Inflammatory macrophage (primary cell): ENCODE results near the gene OLIG2.
A peak's percentile ranks its signal among the peaks of the same experiment; 100 is the strongest.

Source experiments
- DNase-seq, 2 donors: peaks; one replicate each; pipeline ENCODE4 v3.0.0-alpha.2; 2020 to 2022

OLIG2 gene

DNA sequence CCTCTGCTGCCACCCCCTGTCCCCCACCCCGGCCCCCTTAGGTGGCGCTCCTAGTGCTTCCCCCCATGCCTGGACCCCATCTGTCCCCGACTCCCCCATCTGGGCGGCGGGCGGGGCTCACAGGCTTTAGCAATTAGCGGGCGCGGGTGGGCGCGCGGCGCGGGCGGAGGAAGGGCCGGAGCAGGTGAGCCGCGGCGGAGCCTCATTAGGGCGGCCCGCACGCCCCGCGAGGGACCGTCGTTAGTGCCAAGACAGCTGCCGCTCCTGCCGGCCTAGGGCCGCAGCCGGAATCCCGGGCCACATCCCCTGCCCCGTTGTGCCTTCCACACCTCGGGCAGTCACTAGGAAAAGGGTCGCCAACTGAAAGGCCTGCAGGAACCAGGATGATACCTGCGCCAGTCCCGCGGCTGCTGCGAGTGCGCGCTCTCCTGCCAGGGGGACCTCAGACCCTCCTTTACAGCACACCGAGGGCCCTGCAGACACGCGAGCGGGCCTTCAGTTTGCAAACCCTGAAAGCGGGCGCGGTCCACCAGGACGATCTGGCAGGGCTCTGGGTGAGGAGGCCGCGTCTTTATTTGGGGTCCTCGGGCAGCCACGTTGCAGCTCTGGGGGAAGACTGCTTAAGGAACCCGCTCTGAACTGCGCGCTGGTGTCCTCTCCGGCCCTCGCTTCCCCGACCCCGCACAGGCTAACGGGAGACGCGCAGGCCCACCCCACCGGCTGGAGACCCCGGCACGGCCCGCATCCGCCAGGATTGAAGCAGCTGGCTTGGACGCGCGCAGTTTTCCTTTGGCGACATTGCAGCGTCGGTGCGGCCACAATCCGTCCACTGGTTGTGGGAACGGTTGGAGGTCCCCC is 7.6 kb downstream of the OLIG2 start:
- DNase-seq, result no peak

- no peak for DNase-seq
Observed at GRCh38 chr21:33033961-33034413, 8.3 kb downstream of the OLIG2 start.

DNA sequence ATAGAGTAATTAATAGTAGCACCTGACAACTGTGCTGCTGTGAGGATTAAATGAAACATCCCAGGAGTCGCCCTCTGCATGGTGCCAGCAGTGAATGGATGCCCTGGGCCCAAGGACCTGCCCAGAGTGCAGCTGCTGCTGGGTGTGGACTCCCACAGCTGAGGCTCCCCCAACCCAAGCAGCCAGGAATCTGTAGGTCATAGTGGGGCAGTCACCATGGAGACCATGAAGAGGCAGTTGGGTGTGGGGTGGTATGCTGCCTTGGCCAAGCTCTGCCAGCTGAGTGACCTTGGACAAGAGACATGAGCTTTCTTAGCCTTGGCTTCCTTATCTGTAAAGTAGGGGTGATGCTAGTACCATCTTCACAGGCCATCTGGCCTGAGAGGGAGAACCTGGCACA is 9.4 kb downstream of the OLIG2 start:
- DNase-seq, result no peak

DNA sequence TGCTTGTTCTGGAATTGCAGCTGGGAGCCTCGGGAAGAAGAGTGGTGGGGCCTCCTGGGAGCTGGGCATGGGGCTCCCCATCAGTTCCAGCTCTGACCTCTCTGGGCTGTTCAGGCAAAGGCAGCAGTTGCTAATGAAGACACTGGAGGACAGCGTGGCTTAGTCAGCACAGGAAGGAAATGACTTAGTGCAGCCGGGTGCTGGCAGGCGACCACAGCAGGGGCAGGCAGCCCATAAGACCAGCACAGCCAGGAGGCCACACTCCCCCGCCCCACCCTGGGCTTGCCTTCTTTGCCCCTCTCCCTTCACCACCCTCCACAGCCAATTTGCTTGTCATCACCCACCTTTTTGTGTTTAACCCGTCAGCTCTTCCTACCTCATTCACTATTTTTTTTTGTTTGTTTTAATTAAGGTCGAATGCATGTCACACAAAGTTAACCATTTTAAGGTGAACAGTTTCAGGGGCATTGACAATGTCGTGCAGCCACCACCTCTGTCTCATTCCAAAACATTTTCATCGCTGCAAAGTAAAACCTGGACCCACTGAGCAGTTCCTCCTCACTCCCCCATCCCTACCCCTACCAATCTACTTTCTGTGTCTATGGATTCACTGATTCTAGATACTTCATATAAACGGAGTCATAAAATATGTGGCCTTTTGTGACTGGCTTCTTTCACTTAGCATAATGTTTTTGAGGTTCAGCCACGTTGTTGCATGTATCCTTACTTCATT is 10.9 kb downstream of the OLIG2 start:
- DNase-seq, result peak; percentile 58 to 72

- no peak for DNase-seq
Observed at GRCh38 chr21:33037501-33037900, 11.8 kb downstream of the OLIG2 start.

GRCh38 chr21:33039536-33039935 is 13.8 kb downstream of the OLIG2 start:
- DNase-seq, result no peak

DNA sequence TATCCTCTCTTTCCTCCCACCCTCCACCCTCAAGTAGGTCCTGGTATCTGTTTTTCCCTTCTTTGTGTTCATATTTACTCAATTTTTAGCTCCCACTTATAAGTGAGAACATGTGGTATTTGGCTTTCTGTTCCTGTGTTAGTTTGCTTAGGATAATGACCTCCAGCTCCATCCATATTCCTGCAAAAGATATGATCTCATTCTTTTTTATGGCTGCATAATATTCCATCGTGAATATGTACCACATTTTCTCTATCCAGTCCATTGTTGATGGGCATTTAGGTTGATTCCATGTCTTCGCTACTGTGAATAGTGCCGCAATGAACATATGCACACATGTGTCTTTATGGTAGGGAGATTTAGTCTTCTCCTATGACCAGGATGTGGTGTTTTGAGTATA is 14.5 kb downstream of the OLIG2 start:
- no peak for DNase-seq

- peak in 1 of 2 donors; percentile 54 for DNase-seq
Observed at GRCh38 chr21:33041981-33042380, 16.2 kb downstream of the OLIG2 start.

DNA sequence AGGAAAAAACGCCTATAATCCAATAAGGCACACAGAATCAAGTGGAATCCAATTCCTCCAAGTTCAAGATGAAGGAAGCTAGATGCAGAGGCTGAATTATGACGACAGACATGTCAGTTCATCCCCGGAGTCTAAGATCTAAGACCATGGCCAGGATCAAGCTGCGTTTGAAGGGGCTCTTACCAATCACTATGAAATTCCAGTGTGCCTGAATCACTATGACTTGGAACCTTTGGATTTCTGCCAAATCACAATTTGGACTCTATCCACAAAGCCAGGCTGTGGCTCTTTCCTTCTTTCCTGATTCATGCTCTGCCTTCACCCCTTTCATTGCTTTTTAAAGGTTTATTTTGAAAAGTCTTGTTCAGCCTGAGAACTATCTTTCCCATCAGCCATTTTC is 17.1 kb downstream of the OLIG2 start:
- no peak for DNase-seq

DNA sequence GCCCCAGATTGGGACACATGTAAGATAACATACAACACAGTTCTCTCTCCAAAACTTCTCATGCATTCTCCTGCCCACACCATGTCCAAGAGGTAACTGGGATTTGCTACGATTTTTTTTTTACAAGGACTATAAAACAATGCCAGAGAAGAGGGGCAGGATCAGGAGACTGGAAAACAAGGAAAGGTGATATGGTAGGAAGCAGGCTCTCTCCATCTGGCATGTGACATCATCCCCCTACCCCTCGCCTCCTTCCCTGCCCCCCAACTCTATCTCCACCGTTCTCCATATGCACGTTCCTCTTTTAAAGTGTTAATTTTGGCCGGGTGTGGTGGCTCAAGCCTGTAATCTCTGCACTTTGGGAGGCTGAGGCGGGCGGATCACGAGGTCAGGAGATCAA is 20.7 kb downstream of the OLIG2 start:
- no peak for DNase-seq

DNA sequence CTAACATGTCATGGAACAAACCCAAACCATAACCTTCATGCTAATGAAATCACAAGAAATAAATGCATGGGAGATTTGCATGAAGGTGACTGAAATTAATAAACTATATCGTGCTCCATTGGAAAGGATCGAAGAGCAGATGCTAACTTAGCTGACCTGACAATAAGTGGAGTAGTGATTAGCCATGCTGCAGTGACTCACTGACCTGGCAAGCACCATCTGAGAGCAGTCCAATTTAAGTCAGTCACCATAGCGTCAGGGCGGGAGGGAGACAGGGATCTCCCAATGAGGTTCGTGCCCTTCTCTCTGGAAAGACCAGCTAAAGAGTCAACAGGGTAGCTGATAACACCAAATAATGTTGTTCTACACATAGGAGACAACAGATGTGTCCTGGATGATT is 21.5 kb downstream of the OLIG2 start:
- DNase-seq, result no peak

DNA sequence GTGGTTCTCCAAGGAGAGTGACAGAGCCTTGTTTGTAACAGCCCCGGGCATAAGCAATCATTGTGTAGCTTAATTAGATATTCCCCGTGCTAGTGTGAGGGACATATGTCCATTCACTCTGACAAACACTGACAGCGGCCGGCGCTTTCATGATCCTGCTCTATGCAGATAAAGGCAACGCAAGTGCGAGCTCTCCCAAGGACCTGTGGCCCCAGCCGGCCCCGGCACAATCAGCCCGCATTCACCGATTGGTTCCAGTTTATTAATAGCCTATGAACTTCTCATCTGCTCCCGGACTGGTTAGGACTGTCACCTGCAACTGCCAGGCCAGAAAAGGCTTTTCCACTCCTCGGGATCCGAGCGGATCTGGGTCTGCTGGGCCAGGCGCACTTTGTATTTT is 26.2 kb downstream of the OLIG2 start:
- DNase-seq, result no peak

DNA sequence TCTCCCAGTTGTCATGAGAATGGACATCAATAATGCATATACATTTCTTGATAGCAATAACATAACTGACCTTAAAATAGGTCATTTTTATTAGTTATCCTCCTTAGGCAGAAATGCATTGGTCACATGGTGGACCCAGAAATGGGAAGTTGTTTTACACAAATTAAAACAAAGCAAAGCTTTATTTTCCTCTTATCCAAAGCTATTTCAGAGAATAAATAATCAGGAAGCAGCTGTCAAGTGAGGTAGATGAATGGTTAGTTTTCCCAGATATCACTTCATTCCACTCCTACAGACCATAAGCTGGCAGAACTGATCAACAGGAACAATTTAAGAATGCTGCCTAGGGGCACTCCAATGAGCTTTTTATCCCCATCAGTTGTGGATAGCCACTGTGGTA is 28.2 kb downstream of the OLIG2 start:
- no peak for DNase-seq

GRCh38 chr21:33055991-33056390 is 30.3 kb downstream of the OLIG2 start:
- DNase-seq, result peak; percentile 15 to 53

DNA sequence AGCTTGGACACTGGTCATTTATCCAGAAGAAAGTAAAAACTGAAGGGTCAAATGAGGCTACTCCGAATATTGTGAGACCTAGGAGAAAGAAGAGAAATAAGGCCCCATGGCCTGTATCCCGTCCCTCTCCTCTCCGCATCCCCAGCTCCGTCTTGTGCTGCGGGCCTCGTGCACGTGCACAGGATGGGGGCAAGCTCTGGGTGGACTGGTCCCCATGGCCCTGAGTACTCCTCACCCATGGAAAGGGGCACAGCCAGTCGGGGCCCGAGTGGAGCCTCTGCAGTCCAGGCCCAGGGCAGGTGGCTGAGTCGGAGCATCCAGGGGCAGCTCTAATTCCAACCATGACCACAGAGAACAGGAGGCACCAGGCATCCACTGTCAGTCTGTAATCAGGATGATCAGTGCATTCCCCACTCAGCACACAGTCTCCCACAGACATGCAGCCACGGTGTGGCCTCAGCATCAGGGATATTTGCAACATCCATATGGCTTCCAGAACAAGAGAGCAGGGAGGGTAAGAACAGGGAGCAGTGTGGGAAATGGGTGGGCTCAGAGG is 31.7 kb downstream of the OLIG2 start:
- no peak for DNase-seq

DNA sequence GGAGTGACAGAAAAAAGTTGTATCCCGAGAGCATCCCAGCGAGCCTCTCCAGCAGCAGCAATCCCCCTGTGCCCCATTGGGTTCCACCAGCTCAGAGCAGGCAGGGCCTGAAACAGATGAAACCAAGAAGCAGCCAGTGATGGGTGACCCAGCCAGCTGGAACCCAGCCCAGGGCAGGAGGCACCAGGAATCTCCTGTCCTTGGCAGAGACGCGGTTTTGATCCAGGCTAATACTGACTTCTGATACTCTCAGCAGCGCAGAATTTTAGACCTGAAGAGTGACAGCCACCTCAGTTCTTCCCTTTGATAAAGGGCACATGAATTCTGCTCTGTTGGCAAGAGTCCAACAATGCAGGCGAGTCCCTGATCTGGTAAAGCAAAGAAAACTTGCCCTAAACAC is 32.8 kb downstream of the OLIG2 start:
- DNase-seq, result no peak

DNA sequence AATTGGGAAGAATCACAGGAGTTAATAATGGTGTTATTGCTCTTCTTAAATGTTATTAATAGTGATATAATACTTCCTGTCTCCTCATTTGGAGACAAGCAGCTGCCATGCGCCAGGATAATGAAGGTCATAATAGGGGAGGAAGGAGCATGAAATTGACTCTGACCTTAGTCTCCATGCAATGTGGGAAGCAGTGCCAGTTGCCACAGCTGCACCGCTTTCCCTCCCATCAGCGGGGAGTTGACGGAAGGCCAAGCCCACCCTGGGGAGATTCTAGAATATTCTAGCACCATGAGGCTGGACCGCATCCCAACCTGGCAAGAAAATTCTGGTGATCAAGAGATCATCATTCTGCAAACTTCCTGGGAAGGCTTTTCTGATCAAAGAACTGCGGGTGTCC is 33.2 kb downstream of the OLIG2 start:
- DNase-seq, result peak in 1 of 2 donors; percentile 29

DNA sequence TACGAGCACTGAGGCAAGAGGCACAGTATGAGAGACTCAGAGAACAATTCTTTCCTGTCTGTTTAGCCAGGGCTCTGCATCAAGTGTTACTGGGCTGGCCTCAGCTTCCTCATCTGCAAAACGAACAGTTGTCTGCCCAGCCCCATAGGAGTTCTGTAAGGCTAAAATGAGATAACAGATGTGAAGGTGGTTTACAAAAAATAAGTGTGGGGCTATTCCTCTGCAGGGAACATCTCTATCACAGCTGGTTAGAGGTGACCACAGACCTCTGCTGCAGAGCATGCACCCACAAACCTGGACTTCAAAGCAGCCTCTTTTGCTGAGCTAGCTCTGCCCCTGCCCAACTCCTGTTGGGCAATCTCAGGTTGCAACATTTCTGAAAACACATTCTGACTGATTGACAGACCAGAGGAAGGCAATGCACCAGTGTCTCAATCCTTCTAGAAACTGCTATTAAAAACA is 33.7 kb downstream of the OLIG2 start:
- DNase-seq, result peak; percentile 89 to 92

DNA sequence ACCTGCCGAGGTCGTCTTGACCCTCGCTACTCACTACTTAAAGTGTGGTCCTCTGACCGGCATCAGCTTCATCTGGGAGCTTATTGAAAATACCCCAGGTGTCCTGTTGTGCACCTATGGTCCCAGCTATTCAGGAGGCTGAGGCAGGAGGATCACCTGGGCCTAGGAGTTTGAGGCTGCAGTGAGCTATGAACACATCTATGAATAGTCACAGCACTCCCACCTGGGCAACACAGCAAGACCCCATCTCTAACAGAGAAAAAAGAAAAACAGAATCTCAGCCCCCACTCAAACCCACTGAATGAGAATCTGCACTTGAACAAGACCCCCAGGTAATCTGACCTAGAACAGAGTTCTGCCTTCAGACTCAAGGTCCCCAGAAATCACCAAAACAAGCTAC is 35.5 kb downstream of the OLIG2 start:
- DNase-seq, result no peak

DNA sequence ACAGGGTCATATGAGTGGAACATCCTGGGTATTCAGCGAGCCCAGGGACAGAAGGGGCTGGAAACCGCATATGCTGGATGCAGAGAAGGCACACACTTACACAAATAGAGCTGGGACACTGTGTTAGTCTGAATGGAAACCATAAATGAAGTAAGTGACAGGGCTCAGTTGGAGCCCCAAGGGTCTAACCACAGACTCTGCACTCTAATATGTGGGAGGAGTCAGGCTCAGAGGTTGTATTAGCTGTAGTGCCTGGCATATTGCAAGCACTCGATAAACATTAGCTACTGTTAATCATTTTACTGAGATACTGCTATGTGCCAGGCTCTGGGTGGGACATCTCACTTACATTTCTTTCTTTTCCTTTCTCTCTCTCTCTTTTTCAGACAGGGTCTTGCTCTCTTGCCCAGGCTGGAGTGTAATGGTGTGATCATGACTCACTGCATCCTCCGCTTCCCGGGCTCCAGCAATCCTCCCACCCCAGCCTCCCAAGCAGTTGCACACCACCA is 37.7 kb downstream of the OLIG2 start:
- DNase-seq, result no peak

DNA sequence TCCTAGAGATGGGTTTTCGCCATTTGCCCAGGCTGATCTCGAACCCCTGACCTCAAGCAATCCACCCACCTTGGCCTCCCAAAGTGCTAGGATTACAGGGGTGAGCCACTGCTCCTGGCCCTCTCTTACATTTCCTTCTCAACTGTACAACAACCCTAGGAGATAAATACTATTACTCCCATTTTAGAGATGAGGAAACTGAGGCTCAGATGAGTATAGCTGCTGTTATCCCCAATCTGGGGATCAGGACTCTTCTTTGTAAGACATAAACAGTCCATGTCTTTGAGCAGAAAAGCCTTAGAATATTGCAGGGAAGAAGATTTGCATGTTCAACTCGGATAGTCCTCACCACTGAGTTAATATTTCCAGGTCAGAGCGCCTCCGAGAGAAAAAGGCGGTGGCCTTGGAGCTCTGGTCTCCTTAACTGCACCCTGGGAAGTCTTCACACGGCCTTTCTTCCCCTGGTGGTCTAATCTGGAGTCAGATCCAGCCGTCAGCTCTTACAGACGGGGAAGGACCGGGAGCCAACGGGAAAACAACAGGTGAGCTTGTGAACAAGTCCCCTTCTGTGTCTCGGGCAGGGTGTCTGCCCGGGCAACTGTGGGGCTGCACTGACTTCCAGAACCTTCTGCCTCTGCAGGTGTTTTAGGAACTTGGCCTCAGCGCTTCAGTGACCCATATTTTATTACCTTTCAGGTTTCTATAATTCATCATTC is 38.3 kb downstream of the OLIG2 start:
- DNase-seq, result no peak

GRCh38 chr21:33064623-33065390 is 39.1 kb downstream of the OLIG2 start:
- no peak for DNase-seq
